ENCODE measurements around the gene PPP1CA.

DNA sequence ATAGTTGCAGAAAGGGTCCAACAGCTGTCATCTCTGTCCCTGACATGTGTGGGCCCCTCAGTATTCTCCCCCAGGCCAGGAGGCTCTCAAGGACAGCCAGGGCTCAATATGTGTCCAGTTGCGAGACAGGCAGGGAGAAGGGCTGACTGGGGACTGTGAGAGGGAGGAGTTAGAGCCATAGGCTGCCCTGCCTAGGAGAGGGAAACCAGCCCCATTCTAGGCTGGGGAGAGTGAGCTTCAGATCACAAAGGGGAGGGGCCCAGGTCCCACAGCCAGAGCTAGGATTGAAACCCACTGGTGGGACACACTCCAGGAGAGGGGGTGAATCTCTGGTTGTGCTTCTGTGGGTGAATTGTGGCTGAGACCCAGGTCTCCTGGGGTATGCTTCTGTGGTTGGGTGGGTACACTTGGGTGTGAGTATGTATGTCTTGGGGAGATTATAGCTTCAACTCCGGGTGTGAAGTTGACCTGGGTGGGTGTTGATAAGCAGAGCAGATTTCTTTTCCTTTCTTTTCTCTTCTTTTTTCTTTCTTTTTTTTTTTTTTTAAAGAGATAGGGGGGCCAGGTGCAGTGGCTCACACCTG, 11.7 kb upstream of the PPP1CA start:
- TF ChIP-seq, protein P1, sequence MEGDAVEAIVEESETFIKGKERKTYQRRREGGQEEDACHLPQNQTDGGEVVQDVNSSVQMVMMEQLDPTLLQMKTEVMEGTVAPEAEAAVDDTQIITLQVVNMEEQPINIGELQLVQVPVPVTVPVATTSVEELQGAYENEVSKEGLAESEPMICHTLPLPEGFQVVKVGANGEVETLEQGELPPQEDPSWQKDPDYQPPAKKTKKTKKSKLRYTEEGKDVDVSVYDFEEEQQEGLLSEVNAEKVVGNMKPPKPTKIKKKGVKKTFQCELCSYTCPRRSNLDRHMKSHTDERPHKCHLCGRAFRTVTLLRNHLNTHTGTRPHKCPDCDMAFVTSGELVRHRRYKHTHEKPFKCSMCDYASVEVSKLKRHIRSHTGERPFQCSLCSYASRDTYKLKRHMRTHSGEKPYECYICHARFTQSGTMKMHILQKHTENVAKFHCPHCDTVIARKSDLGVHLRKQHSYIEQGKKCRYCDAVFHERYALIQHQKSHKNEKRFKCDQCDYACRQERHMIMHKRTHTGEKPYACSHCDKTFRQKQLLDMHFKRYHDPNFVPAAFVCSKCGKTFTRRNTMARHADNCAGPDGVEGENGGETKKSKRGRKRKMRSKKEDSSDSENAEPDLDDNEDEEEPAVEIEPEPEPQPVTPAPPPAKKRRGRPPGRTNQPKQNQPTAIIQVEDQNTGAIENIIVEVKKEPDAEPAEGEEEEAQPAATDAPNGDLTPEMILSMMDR (IDR thresholded peaks at IDR 0.05) = no peak
- TF ChIP-seq EZH2 (IDR thresholded peaks at IDR 0.05; ENCODE audit: borderline replicate concordance, insufficient read depth, low read depth, low read length, poor library complexity, severe bottlenecking) = no peak

Measured in B cell (primary cell).